Panc1 (cell line): ENCODE measurements around the gene NUTF2. TPM values are rescaled to one million over a fixed set of nuclear protein-coding genes. Genes with fewer than 3 reads are reported as not detected.

ENCODE experiments used
- ATAC-seq: fragments of 200-7000 bp; cut with Tn5 transposase; 2 replicates; pipeline ENCODE4 v1.9.1; 2020; ENCODE audit warnings: mild to moderate bottlenecking, moderate library complexity
- BruUV-seq: library from RNA; stranded (reverse); fragments of 400-500 nt; replicated peaks from 2 replicates; lab custom pipeline; 2021; lab: Mats Ljungman, UMichigan
- CTCF ChIA-PET: fragments of 300-600 bp; sonication (Branson Sonifier 250); formaldehyde crosslinking; loops from one replicate; lab custom pipeline; 2022; ENCODE audit warnings: antibody characterized with exemption; lab: Charles Lee
- POLR2A ChIA-PET: fragments of 300-600 bp; sonication (Branson Sonifier 250); formaldehyde crosslinking; loops from one replicate; lab custom pipeline; 2022; ENCODE audit warnings: antibody characterized with exemption; lab: Charles Lee
- DNase-seq: peaks from one replicate; pipeline ENCODE4 v3.0.0-alpha.2; 2010; ENCODE audit warnings: low read depth, low spot score
- H3K27ac ChIP-seq: 2 replicates; pipeline ENCODE4 v1.5.1; 2011; ENCODE audit warnings: mild to moderate bottlenecking, low read length, inconsistent platforms
- H3K27me3 ChIP-seq: fragments of 200-500 bp; sonication (Bioruptor generic); 2 replicates; pipeline ENCODE4 v1.6.0; 2014; ENCODE audit warnings: low read length, inconsistent platforms; ENCODE audit not compliant: control insufficient read depth, insufficient read depth
- H3K36me3 ChIP-seq: fragments of 200-500 bp; sonication (Bioruptor generic); 2 replicates; pipeline ENCODE4 v1.5.1; 2014; ENCODE audit warnings: inconsistent platforms, mild to moderate bottlenecking, low read length, moderate library complexity; ENCODE audit not compliant: control insufficient read depth, insufficient read depth
- H3K4me1 ChIP-seq: 2 replicates; pipeline ENCODE4 v1.5.1; 2011; ENCODE audit warnings: inconsistent platforms, mild to moderate bottlenecking, low read length, moderate library complexity; ENCODE audit not compliant: control insufficient read depth, insufficient read depth
- H3K4me3 ChIP-seq, 2 experiments: 2 replicates each; pipeline ENCODE4 v1.5.1; 2011 to 2012; ENCODE audit warnings: low read depth in 2 of 2, low read length in 2 of 2, mild to moderate bottlenecking in 2 of 2, inconsistent platforms in 1 of 2, moderate library complexity in 1 of 2
- H3K9me3 ChIP-seq: fragments of 200-500 bp; sonication (Bioruptor generic); 2 replicates; pipeline ENCODE4 v1.5.1; 2014; ENCODE audit warnings: low read depth, mild to moderate bottlenecking, inconsistent platforms, low read length, moderate library complexity; ENCODE audit not compliant: control insufficient read depth, insufficient read depth
- POLR2AphosphoS5 ChIP-seq: IDR thresholded peaks from 2 replicates; pipeline ENCODE4 v1.6.1; 2012; ENCODE audit warnings: mild to moderate bottlenecking, low read depth, low read length, moderate library complexity
- REST ChIP-seq, 2 experiments: IDR thresholded peaks; 2 replicates each; pipeline ENCODE4 v1.6.1; 2011 to 2012; ENCODE audit warnings: low read depth in 2 of 2, control low read depth in 1 of 2, low read length in 1 of 2, mild to moderate bottlenecking in 1 of 2, moderate library complexity in 1 of 2; ENCODE audit not compliant: insufficient read depth in 1 of 2
- SIN3A ChIP-seq: IDR thresholded peaks from 2 replicates; pipeline ENCODE4 v1.6.1; 2012; ENCODE audit warnings: low read depth, mild to moderate bottlenecking, low read length, moderate library complexity, borderline replicate concordance; ENCODE audit not compliant: insufficient read depth
- TCF7L2 ChIP-seq: IDR thresholded peaks from 2 replicates; pipeline ENCODE4 v1.6.1; 2011; ENCODE audit warnings: mild to moderate bottlenecking, low read depth, low read length, inconsistent platforms
- in situ Hi-C: cut with HindIII; loops from 2 replicates; pipeline ENCODE4 v1.10.0; 2016; ENCODE audit warnings: low sequenced_read_pairs, low pct_unique_long_range_greater_than_20kb
- intact Hi-C: fragments of 100-400 bp; cut with micrococcal nuclease; formaldehyde crosslinking; loops from one replicate; pipeline ENCODE4 v1.10.0; 2022; ENCODE audit not compliant: unreplicated experiment
- total RNA-seq: library from RNA; stranded (reverse); gene quantifications from one replicate; pipeline ENCODE4 v1.2.1, GENCODE V29; 2021; ENCODE audit not compliant: unreplicated experiment
- TF ChIP-seq, protein P1 (sequence below): fragments of 450-650 bp; IDR thresholded peaks from 2 replicates; pipeline ENCODE4 v1.5.1; 2017; ENCODE audit warnings: mild to moderate bottlenecking

Gene NUTF2
- total RNA-seq, 1 experiment from 2014 or later: 119 TPM

- no TSS peak for BruUV-seq
- Histone ChIP-seq H3K4me1 (no peaks in the 10 kb centered on the region), H3K9me3 (no peaks in the 10 kb centered on the region), H3K4me3 (peak within 1 kb of the TSS; percentile 80 to 83), H3K27ac (peak within 1 kb of the TSS; percentile 86), H3K27me3 (no peaks in the 10 kb centered on the region), H3K36me3 (no peaks in the 10 kb centered on the region; the same call in 1 of the 2 replicates)
- in situ Hi-C loops: no loop called here
- ChIA-PET CTCF (interaction anchor here (0.6 kb wide), 1 partner anchor 16 kb away, joined by 6 read pairs; no protein-coding TSS in a partner anchor), POLR2A (no interaction called here)
- TF ChIP-seq, protein P1, sequence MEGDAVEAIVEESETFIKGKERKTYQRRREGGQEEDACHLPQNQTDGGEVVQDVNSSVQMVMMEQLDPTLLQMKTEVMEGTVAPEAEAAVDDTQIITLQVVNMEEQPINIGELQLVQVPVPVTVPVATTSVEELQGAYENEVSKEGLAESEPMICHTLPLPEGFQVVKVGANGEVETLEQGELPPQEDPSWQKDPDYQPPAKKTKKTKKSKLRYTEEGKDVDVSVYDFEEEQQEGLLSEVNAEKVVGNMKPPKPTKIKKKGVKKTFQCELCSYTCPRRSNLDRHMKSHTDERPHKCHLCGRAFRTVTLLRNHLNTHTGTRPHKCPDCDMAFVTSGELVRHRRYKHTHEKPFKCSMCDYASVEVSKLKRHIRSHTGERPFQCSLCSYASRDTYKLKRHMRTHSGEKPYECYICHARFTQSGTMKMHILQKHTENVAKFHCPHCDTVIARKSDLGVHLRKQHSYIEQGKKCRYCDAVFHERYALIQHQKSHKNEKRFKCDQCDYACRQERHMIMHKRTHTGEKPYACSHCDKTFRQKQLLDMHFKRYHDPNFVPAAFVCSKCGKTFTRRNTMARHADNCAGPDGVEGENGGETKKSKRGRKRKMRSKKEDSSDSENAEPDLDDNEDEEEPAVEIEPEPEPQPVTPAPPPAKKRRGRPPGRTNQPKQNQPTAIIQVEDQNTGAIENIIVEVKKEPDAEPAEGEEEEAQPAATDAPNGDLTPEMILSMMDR: no peak
- no peak; the same call in 1 of the 2 replicates for TF ChIP-seq POLR2AphosphoS5
- no peak for TF ChIP-seq SIN3A
- TF ChIP-seq TCF7L2: no peak
- TF ChIP-seq REST (IDR thresholded peaks at IDR 0.05; ENCODE audit: insufficient read depth in 1 of 2, low read depth in 2 of 2, low read length in 1 of 2): no peak
- DNase-seq: peak; percentile 46
- ATAC-seq: peak; percentile 99
- intact Hi-C loops: no loop called here
Observed at GRCh38 chr16:67892899-67893742, 46.4 kb downstream of the NUTF2 start, which contains the start of gene PSKH1. Gene PSKH1 (plus strand): TSS chr16:67893254. CDS start chr16:67908750, 15,496 bp downstream.

- ATAC-seq (no peak), DNase-seq (no peak)
- Histone ChIP-seq H3K4me3 (peak overlapping the region; percentile 80 to 83), H3K4me1 (no peaks in the 10 kb centered on the region), H3K27me3 (no peaks in the 10 kb centered on the region), H3K9me3 (no peaks in the 10 kb centered on the region), H3K36me3 (no peaks in the 10 kb centered on the region; the same call in 1 of the 2 replicates), H3K27ac (peak overlapping the region; percentile 86)
- in situ Hi-C loops: no loop called here
- BruUV-seq: TSS peak; percentile 76
- intact Hi-C loops: no loop called here
- POLR2A ChIA-PET: no interaction called here
- TF ChIP-seq, protein P1: no peak
- no peak for TF ChIP-seq REST (IDR thresholded peaks at IDR 0.05; ENCODE audit: insufficient read depth in 1 of 2, low read depth in 2 of 2, low read length in 1 of 2)
- TF ChIP-seq POLR2AphosphoS5: no peak
- CTCF ChIA-PET: no interaction called here
Observed at GRCh38 chr16:67893743-67894399, 47.1 kb downstream of the NUTF2 start.
